GM21381 (cell line): ENCODE results near the gene KRTAP1-3.
"Not testable (repeated sequence)": the region's sequence is repeated elsewhere in the genome, so short reads cannot be mapped to it uniquely, and the experiment has no call there.

Experiments used
- ATAC-seq: cut with Tn5 transposase; IDR thresholded peaks from one replicate; pipeline ENCODE4 v1.9.1; 2021; ENCODE audit warnings: mild to moderate bottlenecking, moderate library complexity; ENCODE audit not compliant: unreplicated experiment

Gene KRTAP1-3

DNA sequence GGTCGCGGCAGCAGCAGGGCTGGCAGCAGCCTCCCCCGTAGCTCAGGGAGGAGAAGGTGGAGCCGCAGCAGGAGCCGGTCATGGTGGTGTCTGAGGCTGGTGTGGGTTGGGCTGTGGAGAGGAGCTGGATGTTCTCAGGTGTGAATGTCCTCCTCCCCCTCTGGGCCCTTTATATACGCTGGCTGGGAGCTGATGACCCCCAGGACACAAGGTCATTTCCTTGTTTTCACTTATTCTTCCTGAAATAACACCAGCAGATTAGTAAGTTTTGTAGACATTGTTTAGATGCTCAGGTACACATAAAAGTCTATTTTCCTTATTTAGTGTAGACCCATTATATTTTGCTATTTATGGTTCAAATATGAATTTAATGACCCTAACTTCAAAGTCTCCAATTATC, 20.5 kb upstream of the KRTAP1-3 start, which contains the start of gene KRTAP2-2:
TSS of gene KRTAP2-2 (minus strand) at position 101 of the 400 bp plus-strand sequence. CDS start at position 82, 19 bp downstream.
- not testable (repeated sequence) for ATAC-seq

DNA sequence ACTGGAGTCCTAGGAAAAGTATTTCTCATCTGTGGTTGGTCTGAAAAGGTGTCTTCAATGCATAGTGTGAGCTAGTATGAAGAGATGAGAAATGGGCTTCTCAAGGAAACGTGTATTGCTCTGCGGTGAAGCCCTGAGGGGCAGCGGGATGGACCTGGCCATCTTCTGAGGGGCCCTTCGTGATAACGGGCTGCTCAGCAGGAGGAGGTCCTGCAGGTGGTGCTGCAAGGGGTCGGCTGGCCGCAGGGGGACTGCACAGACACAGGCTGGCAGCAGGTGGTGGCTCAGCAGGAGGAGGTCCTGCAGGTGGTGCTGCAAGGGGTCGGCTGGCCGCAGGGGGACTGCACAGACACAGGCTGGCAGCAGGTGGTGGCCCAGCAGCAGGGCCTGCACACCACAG, 19.9 kb upstream of the KRTAP1-3 start:
- not testable (repeated sequence) for ATAC-seq

DNA sequence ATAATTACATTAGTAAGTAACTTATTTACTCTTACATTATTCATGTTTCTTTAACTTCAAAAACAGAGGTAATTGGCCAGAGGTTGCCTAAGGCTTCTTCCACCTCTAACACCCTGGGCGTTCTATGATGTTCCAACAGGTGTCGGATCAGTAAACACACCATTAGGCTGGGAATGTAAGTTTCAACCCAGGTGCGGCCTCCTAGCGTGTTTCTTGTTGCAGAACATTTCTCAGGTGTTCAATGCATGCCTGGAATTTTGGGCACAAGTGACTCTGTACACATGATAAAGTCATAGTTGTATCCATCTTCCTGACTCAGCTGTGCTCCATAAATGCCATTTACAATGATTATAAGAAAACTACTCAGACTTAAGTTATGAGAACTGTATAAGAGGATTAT, 19.4 kb upstream of the KRTAP1-3 start:
- ATAC-seq: no peak

DNA sequence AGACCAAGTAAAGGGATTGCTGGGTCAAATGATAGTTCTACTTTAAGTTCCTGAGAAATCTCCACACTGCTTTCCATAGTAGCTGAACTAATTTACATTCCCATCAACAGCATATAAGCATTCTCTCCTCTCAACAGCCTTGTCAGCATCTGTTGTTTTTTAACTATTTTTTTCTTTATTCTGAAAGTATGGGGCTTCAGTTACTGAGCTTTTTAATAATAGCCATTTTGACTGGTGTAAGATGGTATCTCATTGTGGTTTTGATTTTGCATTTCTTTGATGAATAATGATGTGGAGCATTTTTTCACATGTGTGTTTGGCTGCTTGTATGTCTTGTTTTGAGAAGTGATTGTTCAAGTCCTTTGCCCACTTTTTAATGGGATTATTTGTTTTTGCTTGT, 17.9 kb upstream of the KRTAP1-3 start:
- ATAC-seq: no peak

DNA sequence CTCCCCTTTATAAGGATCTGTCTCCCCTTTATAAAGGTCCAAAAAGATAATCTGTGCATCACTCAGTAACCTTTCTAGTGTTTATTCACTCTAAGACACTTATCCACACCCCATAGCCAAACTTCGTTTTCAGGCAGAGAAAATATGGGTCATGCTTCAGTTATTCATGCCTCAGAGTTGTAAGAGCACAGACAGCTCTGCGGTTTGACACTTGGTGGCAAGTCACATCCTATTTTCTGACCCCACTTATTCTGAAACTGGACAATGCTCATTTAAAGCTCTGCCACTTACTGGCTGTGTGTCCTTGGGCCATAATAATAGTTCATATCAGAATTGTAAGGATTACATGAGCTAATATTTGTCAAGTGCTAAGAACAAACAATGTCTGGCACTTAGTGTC, 14.4 kb upstream of the KRTAP1-3 start:
- ATAC-seq: no peak

DNA sequence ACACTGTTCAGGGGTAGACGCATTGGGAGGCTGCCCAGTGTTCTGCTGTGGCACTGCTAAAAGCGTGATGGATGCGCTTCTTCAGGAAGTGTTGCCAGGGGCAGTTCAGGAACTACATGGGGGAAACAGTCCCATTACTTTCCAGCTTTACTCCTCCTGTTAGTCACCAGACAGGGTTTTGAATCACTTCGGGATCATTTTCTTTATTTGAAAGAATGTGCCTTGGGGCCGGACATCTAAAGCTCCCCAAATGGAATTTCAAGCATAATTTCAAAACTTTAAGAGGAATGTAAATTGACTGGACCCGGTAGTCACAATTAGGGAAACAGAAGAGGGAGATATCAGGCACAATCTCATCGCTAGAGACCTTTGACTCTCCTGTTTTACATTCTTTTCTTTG, 13.8 kb upstream of the KRTAP1-3 start:
- ATAC-seq: no peak

DNA sequence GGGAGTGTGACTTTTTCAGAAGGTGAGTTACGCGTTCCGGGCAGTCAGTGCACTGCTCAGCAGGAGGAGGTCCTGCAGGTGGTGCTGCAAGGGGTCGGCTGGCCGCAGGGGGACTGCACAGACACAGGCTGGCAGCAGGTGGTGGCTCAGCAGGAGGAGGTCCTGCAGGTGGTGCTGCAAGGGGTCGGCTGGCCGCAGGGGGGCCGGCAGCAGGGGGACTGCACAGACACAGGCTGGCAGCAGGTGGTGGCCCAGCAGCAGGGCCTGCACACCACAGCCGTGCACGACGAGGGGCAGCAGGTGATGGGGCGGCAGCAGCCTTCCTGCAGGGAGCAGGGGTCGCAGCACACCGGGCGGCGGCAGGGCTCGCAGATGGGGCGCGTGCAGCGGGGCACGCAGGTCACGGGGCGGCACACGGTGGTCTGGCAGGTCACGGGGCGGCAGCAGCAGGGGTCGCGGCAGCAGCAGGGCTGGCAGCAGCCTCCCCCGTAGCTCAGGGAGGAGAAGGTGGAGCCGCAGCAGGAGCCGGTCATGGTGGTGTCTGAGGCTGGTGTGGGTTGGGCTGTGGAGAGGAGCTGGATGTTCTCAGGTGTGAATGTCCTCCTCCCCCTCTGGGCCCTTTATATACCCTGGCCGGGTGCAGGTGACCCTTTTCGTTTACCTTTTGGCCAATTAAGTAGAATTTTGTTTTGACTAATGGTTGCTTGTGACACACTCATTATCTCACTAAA, 12.2 kb upstream of the KRTAP1-3 start, which contains the start of gene KRTAP2-1:
TSS of gene KRTAP2-1 (minus strand) at position 582 of the 731 bp plus-strand sequence. CDS start at position 533, 49 bp downstream.
- ATAC-seq: not testable (repeated sequence)

DNA sequence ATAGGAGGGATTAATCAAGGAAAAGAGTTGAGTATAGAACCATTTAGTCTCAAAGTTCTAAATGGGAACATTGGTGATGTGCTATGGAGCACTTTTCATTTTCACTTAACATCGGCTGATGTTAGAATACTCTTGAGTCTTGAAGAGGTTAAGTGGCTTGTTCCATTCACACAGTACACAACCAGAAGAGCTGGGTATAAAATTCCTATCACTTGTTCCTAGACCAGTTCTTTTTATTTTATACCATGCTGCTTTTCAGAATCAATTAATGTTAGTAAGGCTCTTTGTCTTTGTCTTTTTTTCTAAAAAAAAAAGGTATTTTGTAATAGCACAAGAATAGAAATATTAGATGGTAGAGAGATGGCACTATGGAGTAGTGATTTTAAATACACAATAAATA, 8.3 kb upstream of the KRTAP1-3 start:
- no peak for ATAC-seq

DNA sequence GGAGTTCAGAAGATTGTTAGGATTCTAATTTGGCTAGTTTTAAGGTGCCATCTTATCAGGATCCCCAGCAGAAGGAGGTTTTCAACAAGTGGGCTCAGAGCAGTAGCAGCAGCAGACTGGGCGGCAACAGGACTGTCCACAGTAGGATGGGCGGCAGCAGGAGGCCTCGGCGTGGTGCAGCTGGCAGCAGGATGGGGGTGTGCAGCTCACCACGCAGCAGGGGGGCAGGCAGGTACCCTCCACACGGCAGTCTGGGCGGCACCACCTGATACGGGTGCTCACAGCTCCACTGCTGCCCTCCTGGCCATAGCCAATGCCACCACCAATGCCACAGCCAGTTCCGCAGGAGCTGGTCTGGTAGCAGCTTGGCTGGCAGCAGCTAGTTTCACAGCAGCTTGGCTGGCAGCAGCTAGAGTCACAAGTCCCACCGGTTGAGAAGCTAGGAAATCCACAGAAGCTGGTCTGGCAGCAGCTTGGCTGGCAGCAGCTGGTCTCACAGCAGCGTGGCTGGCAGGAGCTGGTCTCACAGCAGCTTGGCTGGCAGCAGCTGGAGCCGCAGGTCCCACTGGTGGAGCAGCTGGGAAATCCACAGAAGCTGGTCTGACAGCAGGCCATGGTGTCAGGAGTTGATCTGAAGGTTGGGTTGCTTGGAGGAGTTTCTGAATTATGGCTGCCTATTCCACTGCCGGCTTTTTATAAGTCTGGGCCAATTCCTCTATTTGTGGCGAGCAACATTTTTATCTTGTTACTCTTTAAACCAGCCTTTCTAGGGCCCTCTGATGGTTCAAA, 6.3 kb upstream of the KRTAP1-3 start, which contains the start of gene KRTAP1-1:
TSS of gene KRTAP1-1 (minus strand) at position 668 of the 789 bp plus-strand sequence. CDS start at position 615, 53 bp downstream.
- not testable (repeated sequence) for ATAC-seq

DNA sequence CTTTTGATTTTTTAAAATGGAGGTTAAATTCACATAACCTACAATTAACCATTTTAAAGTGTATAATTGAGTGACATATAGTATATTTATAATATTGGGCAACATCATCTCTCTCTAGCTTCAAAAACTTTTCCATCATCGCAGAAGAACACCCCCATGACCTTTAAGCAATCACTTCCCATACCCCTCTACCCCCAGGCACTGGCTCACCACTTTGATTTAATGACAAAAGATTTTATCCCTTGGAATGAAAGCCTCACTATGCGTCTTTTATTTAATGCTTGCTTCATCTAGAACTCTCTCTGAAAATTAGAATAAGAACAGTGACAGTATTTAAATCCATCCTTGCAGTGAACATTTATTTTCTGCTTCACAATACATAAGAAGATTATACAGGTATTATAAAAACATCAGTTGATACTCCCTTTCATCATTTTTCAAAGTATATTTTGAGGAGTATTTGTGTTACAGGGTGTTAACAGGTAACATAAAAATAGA, 3.2 kb upstream of the KRTAP1-3 start:
- no peak for ATAC-seq

DNA sequence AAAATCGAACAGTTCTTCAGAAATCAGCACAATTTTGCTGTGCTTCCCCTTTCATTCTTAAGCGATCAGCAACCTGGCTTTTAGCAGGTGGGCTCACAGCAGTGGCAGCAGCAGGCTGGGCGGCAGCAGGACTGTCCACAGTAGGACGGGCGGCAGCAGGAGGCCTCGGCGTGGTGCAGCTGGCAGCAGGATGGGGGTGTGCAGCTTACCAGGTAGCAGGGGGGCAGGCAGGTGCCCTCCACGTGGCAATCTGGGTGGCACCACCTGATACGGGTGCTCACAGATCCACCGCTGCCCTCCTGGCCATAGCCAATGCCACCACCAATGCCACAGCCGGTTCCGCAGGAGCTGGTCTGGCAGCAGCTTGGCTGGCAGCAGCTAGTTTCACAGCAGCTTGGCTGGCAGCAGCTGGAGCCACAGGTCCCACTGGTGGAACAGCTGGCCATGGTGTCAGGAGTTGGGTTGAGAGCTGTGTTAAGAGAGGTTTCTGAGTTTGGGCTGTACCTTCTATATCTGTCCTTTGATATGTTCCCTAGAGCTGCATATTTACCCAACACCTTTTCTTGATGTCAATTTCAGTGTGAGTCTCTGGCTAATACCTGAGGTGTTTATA, 4.9 kb downstream of the KRTAP1-3 start, which contains the start of gene KRTAP1-4:
TSS of gene KRTAP1-4 (minus strand) at position 563 of the 613 bp plus-strand sequence. CDS start at position 446, 117 bp downstream.
- no peak for ATAC-seq

DNA sequence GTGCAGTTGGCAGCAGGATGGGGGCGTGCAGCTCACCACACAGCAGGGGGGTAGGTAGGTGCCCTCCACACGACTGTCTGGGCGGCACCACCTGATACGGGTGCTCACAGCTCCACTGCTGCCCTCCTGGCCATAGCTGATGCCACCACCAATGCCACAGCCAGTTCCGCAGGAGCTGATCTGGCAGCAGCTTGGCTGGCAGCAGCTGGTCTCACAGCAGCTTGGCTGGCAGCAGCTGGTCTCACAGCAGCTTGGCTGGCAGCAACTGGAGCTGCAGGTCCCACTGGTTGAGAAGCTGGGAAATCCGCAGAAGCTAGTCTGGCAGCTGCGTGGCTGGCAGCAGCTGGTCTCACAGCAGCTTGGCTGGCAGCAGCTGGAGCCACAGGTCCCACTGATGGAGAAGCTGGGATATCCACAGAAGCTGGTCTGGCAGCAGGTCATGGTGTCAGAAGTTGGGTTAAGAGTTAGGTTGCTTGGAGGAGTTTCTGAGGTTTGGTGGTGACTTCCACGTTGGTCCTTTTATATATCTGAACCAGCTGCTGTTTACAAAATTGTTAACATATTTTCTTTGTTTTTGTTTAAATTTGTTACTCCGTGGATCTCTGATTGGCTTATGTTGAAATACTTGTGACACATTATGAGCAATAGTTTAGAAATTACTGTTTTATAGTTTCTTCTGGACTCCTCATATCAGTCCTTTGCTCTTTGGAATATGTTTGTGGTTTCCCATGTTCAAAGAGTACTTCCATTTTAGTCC, 7.8 kb downstream of the KRTAP1-3 start, which contains the start of gene KRTAP1-5:
TSS of gene KRTAP1-5 (minus strand) at position 494 of the 757 bp plus-strand sequence. CDS start at position 441, 53 bp downstream.
- no peak for ATAC-seq

DNA sequence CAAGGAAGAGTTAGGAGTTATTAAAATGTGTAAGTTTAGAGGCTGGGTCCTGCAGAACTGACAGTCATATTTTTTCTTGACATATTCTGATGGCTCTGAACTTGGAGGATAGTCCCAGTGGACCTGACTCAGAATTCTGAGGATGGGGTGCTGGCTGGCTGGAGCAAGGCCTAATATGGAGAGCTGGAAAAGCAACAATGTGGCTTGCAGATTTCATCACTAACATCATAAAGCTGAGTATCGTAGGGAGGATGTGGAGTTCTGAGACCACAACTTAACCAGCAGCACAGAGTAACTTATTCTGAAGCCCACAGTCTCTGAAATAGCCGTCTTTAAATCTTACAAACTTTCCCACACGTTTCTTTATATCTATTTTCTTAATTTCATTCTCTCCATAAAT, 10.0 kb downstream of the KRTAP1-3 start:
- ATAC-seq: no peak

DNA sequence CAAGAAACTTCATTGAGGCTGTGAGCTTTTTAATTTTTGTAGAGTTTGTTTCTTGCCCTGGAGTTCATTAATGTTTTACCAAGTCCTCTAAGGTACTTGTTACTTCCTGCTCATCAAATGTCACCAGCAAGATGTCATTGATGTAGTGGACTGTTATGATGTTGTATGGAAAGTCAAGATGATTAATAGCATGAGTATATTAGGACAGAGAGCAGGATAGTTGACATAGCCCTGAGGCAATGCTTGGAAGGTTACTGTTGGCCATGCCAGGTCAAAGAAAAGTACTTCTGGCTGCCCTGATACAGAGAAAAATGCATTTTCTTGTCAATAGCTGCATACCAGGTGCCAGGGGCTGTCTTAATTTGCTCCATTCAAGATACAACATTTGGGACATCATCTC, 14.3 kb downstream of the KRTAP1-3 start:
- no peak for ATAC-seq

DNA sequence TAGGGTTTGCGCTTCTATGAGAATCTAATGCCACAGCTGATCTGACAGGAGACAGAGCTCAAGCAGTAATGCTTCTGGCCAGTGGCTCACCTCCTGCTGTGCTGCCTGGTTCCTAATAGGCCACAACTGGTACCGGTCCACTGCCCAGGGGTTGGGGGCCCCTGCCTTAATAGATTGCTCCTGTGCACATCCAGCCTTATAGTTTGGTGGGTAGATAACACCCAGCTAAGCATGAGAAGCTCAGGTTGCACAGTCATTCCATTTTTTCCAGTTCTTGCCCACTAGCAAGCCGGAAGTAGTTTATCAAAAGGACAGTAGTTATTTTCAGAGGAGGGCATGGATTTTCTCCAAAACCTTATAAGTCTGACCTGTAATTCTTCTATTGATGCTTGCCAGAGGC, 15.3 kb downstream of the KRTAP1-3 start:
- ATAC-seq: no peak

DNA sequence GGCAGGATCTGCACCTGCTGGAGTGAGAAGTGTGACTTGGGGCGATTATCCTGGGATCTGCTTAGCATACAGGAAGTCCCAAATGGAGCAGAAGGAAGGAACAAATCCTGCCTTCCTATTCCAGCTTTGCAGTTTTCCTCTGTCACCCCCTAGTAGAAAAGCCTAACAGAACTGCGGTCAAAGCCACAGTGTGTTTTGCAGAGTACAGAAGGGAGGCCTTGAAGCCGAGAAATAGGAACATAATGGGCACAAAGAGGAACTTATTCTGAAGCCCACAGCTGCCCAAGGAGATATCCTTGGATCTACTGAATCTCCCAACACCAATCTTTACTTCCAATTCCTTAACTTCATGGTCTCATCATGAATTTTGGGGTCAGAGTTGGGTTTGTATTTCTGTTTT, 16.1 kb downstream of the KRTAP1-3 start:
- no peak for ATAC-seq

DNA sequence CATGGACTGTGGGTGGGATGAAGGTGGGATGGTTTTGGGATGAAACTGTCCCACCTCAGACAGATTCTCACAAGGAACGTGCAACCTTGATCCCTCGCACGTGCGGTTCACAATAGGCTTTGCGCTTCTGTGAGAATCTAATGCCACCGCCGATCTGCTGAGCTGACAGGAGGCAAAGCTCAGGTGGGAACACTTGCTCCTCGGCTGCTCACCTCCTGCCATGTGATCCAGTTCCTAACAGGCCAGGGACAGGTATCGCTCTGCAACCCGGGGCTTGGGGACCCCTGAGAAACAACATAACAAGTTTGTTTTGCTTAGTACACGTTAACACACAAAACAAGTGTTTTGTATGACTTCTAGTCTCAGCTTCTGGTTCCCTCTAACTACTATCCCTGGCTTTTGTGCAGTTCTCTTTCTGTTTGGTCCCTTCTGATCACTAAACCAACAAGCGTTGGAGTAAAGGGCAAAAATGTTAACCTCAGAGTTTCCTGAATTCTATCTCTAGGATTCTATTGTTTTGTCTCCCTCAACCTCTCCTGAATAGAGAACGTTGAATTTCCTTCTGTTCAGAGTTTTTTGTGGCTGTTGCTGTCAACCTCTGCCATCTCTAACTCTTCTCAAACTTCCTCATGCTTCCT, 18.0 kb downstream of the KRTAP1-3 start:
- ATAC-seq: no peak

DNA sequence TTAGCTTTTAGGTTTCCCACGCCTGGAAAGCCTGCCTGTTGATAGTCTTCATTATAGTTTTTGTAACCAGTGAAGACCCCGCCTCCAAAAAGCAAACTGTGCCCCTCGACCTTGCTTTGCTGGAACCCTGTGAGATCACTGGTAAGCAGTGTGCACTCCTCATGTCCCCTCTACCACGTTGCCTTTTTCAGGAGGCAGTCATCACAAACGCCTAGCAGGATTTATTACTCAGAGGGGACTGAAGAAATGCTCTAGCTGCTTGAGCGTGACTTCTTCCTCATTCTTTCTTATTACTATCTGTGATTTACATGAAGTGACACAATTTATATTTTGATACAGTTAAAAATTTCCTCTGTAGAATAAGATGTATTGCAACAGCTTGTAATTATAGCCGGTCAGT, 19.2 kb downstream of the KRTAP1-3 start:
- ATAC-seq: no peak

DNA sequence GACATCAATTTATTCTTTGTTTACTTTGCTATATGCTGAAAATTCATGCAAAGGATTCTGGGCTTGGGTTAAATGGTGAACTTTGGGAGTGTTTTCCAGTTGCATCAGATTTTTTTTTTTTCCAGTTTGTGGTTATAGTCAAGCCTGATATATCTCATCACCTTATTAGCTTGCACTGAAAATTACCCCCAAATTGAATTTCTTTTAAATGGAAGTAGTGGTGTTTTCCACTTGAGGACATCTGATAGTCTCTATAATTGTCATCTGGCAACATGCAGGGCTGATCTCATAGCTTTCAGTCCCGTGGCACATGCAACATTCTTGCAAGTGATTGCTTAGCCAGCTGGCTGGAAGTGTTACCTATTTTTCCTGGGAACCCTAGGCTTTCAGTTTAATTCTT, 21.1 kb downstream of the KRTAP1-3 start:
- no peak for ATAC-seq

DNA sequence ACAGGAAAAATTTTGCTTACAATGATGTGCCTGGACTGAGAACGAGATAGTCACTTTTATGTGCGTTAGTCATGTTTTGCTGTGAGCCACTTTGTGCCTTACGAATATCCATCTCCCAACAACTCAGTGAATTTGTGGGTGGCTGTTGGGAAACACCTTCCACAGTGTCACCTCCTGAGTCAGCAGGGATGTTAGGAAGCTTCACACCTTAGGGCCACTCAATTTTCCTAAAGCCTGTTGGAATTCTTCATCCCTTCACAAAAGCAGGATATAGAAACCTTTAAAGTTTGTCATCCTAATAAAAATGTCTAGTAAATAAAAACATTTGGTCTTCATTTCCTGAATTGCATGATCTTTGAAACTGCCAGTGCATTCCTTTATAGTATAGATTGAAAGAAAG, 21.5 kb downstream of the KRTAP1-3 start:
- no peak for ATAC-seq
